HPDE6-E6E7 (cell line): ENCODE data around the gene SNED1.

Experiments
- DNase-seq: peaks from one replicate; pipeline ENCODE4 v3.0.0; 2011; ENCODE audit warnings: missing footprints; ENCODE audit errors: extremely low spot score

SNED1 gene

DNA sequence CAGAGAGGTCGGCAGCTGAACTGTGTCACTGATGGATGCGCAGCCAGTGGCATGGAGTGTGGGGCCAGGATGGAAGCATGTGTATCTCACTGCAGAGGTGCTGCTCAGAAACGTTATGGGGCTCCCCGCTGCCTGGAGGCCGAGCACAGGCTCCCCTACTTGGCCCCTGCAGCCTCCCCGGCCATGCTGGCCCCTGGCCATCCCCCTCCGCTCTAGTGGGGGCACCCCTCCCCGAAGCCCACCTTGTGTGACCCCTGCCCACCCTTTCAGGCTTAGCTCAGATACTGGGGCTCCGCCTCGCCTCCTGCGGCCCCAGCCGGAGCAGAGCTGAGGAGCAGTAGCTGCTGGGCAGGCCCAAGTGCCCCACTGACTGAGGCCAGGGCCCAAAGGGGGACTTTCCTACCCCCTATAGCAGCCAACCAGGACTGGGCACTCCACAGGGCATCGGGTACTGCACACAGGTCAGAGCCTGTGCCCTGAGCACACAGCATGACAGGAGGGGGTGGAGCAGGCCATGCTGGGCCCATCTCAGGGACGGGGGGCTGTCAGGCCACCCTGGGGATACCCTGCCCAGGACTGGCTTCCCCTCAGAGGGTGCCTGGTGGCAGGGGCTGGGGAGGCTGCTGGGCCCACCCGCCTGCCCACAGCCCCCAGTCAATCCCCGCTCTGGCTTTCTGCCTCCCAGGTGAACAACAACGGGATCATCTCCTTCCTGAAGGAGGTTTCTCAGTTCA, 31.3 kb downstream of the SNED1 start:
- DNase-seq: no peak

- no peak for DNase-seq
Observed at GRCh38 chr2:241030333-241030680, 31.9 kb downstream of the SNED1 start.

- no peak for DNase-seq
Observed at GRCh38 chr2:241030883-241031282, 32.5 kb downstream of the SNED1 start.

DNA sequence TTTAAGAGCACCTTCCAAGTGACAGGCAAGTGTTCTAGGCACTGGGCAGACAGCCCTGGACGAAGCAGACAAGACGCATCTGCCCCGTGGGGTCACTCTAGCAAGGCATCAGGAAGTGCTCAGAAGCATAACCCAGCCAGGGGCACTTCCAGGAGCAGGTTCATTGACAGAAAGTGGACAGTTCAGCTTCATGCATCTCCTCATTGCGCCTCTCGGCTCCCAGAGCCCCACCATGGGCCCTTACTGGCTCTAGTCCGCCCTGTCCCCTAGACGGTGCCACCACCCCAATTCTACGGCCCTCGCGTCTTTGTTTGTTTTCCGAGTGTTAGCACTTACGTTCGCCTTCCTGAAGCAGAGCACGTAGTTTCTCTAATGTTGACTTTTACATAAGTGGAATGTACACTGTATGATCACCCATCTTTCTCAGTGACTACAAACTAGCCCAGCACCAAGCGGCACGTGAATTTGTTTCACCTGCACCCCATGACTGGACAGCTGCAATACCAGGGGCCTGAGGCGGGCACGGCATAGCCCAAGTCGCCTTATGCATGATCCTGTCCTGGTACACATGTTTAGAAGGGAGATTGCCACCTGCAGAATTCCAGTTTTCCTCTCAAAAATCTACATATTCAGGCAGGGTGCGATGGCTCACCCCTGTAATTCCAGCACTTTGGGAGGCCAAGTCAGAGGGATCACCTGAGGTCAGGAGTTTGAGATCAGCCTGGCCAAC, 33.2 kb downstream of the SNED1 start:
- DNase-seq: no peak

GRCh38 chr2:241033336-241033987, 35.0 kb downstream of the SNED1 start:
- DNase-seq: no peak

- DNase-seq: no peak
Observed at GRCh38 chr2:241033994-241034393, 35.6 kb downstream of the SNED1 start.

- no peak for DNase-seq
Observed at GRCh38 chr2:241034490-241035141, 36.2 kb downstream of the SNED1 start.

DNA sequence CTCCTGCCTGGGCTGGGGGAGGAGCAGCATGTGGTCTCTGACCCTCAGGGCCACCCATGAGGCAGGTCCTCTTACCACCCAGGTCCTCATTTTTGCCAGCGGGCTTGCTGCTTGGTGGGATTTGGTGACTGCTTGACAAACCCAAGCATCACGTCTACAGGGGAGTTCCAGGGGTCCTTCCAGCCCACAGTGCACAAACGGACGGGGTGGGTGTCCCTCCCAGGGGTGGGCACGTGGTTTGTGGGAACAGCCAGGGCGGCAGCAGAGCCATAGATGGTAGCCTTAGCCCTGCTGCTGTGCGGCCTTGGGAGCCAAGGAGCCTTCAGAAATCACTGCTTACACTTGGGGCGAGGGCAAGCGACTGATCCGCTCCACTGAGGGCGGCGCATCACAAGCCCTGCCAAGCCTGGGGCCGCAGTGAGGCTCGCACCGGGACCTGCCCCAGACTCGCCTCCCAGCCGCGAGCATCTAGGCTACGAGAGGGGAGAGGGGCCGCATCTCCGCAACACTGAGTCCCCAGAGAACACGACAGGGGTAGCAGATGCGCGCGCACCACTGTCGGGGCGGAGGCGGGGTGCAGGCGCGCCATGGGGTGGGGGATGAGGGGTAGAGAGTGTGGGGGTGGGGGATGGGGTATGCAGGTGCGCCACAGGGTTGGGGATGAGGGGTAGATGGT, 36.9 kb downstream of the SNED1 start:
- no peak for DNase-seq

DNA sequence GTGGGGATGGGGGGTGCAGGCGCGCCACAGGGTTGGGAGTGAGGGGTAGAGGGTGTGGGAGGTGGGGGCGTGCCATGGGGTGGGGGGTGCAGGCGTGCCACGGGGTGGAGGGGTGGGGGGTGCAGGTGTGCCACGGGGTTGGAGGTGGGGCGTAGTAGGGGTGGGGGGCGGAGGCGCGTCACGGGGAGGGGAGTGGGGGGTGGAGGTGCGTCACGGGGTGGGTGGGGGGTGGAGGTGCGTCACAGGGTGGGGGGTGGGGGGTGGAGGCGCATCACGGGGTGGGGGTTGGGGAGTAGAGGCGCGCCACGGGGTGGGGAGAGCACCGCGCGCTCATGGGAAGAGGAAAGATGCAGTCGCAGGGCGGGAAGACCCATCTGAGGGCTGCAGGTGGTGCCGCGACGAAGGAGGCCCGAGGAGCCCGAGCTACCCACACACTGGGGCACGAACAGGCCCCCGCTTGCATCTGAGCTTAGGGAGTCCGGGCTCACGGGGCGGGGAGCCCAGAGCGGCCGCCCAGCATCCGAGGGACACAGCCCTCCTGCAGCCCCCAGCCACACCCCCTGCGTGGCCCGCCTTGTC, 37.5 kb downstream of the SNED1 start:
- DNase-seq: no peak

DNA sequence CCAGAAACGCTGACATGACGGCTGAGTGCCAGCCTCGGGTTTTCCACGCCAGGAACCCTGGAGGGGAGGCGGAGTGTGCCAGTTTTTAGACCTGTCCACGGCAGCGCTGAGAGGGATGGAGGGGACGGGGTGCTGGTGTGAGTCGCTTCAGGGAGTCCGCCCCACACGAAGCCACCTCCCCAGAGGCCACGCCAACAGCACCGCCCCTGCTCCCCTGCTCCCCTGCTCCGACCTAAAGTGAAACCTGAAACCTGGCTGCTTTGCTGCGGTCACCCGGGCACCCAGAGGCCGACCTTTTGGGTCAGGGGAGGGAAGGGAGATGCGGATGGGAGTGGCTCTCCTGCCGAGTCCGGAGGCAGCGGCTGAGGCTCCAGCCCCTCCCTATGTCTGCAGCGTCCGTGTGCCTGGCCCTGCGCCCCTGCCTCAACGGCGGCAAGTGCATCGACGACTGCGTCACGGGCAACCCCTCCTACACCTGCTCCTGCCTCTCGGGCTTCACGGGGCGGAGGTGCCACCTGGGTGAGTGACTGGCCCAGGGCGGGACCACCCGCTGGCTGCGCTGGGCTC, 38.1 kb downstream of the SNED1 start:
- DNase-seq: peak; percentile 15

GRCh38 chr2:241036964-241037421, 38.6 kb downstream of the SNED1 start:
- DNase-seq: no peak

DNA sequence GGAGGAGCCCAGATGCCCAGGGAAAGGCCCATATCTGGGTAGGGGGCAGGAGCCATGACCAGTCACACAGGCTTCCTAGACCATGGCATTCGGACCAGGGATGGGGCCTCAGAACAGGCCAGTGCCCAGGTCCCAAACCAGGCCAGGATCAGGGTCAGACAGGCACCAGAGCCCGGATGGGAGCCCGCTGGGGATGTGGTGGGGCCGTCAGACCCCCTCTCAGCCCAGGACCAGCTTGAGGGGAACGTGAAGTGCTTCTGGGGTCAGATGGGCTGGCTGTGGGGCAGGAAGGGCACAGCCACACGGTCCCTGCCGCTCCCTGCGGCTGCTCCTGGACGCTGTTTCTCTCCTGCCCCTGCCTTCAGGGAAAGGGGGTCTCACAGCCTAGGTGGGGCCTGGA, 39.1 kb downstream of the SNED1 start:
- DNase-seq: no peak

GRCh38 chr2:241038374-241039180, 40.2 kb downstream of the SNED1 start:
- no peak for DNase-seq

DNA sequence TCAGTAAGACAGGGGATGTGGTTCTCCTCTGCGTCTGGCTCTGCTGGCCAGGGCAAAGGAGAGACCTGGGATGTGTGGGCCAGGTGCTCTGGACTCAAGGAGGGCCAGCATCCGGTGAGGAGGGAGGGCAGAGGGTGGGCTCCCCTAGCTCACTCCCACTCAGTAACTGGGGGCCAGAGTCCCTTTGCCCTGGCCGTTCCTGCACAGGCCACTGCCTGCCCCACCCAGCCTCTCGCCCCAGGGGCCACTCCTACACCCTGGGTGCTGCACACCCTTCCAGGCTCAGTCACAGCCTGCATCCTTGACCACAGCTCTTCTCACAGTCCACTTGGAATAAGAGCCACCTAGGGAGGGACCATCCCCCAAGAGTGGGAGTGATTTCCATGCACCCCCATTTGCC, 41.0 kb downstream of the SNED1 start:
- DNase-seq: no peak

DNA sequence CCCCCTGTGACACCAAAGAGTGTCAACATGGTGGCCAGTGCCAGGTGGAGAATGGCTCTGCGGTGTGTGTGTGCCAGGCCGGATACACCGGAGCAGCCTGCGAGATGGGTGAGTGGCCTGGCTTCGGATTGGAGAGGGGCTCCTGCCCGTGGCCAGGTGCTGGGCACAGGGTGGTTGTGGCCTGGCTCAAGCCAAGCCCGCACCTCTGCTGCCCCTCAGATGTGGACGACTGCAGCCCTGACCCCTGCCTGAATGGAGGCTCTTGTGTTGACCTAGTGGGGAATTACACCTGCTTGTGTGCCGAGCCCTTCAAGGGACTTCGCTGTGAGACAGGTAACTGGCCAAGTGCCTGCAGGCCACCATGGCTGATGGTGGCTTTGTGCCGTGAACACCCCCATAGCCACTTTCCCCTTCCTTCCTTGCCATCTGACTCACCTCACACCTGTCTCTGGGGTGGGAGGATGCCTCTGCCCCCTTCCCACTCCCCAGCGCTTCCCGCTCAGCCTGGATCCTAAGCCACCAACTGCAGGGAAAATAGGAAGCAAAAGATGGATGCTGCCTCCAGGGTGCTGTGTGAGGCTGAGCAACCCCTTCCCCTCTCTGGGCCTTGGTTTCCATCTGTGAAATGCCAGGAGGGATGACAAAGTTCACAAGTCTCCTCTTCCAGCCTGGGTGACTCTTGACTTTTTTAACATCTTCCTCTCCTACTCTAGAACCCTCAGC, 41.8 kb downstream of the SNED1 start:
- no peak for DNase-seq

DNA sequence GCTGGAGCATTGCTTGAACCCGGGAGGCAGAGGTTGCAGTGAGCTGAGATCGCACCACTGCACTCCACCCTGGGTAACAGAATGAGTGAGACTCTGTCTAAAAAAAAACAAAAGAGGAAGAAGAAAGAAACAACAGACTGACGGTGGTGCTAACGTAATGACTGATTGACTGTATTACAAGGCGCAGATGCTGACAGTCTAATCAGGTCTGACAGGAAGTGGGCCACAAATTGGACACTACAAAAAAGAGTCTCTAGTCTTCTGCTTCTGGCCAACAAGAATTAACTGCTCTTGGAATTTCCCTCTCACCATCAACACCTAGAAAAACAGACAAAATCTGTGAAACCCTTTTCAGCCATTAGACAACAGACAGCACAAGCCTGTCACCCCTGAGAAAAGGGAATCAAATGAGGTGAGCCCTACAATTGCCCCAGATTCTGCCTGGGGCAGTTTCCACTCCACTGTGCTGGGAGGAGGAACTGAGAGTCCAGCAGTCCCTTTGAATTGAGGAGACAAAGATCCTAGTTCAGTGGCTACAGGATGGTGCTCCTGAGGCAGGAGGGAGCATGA, 43.3 kb downstream of the SNED1 start:
- no peak for DNase-seq

- no peak for DNase-seq
Observed at GRCh38 chr2:241043581-241043980, 45.2 kb downstream of the SNED1 start.

- DNase-seq: no peak
Observed at GRCh38 chr2:241047253-241048010, 49.0 kb downstream of the SNED1 start.
